RPMI7951 (cell line): ENCODE results near the gene GNAZ. TPM values are rescaled to one million over a fixed set of nuclear protein-coding genes. Genes with fewer than 3 reads are reported as not detected.
A peak's percentile ranks its signal among the peaks of the same experiment; 100 is the strongest.
"Not testable (repeated sequence)": the region's sequence is repeated elsewhere in the genome, so short reads cannot be mapped to it uniquely, and the experiment has no call there.

ENCODE experiments used
- DNase-seq: peaks from one replicate; pipeline ENCODE4 v3.0.0-alpha.2; 2012; ENCODE audit warnings: low read depth
- total RNA-seq: library from RNA; depleted of rRNA; stranded (reverse); fragments of >200 nt; shearing (Covaris generic); gene quantifications from 2 replicates; pipeline ENCODE4 v1.2.3, GENCODE V29; 2014; rRNA removed

GNAZ gene
- 1.4 and 2.2 TPM in 2 replicates for total RNA-seq

DNA sequence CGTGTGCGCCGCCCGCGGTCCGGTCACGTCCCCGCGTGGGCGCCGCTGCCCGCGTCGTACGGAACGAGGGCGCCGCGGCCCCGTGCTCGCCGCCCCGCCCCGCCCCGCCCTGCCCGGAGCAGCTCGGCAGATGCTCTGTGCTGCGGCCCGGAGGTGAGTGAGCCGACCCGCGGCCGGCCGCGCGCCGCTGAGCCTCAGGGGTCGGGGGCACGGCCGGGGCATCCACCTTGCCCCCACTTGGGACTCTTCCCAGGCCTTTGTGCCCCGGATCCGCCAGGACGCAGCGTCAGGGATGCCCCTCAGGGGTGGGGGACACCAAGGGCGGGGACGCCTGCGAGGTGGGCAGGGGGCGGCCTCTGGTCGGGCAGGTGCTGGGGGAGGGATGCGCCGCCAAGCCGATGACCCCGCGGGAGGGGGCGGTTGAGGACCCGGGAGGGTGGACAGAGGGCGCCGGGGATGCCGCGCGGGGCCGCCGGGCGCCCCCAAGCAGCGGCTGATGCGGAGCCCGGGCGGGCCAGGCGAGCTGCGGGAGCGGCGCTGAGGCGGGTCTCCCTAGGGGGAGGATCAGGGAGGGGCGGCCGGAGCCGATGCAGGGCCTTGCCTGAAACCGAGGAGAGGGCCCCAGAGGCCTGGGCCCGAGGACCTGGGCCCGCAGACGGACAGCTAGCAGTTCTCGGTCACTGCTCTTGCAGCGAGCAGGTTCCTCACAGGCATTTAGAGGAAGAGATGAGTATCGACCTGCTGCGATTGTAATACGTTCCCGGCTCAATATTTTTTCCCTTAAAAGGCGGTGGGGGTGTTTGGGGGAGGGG is at the start of gene GNAZ:
GNAZ (plus strand) TSS at position 102 of the 812 bp plus-strand sequence. CDS start 25,177 bp downstream, outside the sequence.
- no peak for DNase-seq

DNA sequence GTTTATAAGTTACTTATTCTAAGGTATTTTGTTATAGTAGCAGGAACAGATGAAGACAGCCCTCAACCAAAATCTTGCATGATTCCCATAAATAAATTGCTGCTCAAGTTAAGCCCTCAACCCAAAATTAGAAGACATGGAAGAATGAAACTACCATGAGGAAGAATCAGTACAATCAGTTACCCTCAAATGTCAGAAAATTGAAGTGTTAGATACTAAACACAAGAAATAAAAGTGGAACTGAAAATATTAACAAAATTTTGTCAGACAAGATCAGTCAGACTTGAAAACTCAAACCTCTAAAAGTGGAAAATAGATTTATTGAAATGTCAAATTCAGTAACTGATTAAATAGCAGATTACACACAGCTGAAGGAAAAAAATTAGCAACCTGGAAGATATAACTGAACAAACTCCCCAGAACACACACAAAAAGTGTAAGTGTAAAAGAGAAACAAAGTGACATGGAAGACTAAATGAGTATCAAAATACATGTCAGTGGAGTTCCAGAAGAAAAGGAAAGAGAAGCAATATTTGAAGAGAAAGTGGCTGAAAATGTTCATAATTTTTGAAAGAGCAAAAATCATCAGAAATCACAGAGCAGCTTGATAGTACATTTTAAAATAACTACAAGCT is 49.5 kb upstream of the GNAZ start:
- no peak for DNase-seq

DNA sequence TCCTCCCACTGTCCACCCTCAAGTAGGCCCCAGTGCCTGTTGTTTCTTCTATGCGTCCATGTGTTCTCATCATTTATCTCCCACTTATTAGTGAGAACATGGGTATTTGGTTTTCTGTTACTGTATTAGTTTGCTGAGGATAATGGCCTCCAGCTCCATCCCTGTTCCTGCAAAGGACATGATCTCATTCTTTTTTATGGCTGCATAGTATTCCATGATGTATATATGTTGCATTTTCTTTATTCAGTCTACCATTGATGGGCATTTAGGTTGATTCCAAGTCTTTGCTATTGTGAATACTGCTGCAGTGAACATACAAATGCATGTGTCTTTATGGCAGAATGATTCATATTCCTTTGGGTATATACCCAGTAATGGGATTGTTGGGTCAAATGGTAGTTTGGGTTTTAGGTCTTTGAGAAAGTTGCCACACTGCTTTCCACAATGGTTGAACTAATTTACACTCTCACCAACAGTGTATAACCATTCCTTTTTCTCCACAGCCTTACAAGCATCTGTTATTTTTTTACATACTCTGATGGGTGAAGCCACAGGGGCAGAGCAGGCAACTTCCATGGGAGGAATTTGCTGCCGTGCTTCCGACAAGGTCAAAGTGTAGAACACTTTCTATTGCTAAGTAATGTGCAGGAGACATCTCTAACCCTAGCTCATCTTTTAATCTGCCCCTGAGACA is 48.5 kb upstream of the GNAZ start:
- DNase-seq = not testable (repeated sequence)

DNA sequence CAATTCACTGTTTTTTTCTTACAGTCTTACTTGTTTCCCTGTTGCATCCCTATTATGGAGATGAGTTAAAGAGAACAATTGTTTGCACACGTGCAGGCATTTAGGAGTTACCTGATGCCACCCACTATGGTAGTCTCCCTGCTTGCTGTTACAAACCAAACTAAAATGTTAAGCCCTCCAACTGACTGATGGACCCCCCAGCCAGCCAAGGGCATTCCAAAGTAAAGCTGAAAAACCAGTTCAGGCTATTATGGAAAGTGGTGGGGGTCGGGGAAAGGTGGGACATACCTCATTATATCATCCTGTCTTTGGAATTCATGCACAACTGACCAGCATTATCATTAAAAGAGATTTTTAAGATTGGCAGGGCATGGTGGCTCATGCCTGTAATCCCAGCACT is 47.0 kb upstream of the GNAZ start:
- DNase-seq = no peak

DNA sequence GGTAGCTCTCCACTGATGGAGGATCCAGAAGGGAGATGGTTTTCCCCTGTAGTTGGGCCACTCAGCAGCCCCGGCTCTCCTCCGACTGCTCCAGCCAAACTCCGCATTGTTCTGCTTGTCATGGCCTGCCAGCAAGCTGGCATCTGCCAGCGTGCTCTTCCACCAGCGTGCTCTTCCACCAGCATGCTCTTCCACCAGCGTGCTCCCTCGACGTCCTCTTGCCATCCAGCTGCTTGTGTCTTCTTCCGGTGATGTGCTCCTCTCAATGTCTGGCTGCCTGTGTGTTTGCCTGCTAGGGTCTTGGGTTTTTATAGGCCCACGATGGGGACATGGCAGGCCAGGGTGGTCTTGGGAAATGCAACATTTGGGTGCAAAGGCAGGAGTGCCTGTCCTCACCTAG is 43.5 kb upstream of the GNAZ start:
- no peak for DNase-seq

DNA sequence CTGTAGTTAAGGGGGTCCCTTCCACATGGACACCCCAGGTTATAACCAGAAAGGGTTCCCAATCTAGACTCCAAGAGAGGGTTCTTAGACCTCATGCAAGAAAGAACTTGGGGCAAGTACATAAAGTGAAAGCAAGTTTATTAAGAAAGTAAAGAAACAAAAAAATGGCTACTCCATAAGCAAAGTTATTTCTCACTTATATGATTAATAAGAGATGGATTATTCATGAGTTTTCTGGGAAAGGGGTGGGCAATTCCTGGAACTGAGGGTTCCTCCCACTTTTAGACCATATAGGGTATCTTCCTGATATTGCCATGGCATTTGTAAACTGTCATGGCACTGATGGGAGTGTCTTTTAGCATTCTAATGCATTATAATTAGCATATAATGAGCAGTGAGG is 42.5 kb upstream of the GNAZ start:
- DNase-seq = not testable (repeated sequence)

DNA sequence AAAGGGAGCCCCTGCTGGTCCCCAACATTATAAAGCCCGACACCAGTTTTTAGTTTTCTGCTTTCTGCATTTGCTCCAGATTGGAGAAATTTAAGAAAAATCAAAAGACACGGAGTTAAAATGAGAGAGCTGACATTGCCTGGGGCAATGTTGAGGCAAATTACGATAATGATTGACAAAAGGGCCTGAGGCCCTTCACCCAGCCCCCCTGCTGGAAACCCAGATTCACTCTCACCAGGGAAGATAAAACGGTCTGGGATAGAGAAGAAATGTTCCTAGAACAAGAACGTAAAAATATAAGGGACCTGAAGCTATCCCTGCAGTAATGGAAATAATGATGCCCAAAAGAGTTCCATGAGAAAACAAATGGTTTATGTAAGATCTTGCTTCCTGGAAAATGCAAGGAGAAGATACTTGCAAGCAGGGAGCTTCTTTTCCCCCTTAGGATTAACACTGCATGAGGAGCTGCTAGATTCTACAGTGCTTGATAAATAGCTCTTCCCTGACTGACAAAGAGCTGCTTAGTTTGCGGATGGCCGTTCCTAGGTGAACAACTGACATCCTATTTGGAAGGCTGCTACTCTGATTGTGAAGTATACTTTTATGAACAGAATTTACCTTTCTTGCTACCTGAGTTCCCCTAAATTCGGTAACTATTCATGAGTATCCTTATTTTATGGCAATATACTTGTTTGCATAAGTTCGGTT is 40.6 kb upstream of the GNAZ start:
- DNase-seq = no peak

DNA sequence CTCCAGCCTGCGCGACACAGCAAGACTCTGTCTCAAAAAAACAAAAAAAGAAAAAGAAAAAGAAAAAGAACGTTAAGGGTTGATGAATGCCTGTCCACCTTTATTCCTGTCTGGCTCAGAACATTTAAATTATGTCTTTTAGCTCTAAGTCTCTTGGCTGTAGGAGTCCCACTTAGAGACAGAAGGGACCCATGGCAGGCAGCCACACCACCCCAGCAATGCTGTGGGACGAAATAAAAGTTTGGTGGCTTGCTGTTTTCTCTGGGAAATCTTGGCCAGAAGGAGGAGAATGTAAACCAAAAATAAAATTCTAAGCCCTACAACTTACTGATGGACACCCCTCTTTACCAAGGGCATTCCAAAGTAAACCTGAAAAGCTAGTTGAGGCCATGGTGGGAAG is 38.9 kb upstream of the GNAZ start:
- DNase-seq = no peak

DNA sequence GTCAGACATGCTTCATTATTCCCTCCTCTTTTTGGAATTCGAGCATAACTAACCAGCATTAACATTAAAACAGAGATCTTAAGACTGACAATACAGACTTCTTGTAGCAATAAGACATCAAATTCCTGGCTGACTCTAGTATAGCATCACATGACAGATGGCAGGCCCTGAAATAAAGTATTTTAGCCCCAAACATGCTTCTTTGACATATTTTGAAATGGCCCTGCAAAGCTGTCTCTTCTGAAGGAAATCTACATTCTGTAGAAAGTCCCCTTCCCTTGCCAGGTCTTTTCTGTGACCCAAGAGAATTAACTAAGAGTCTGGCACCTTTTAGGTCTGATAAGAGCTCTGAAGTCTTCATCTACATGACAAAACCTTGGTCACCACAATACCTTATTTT is 38.5 kb upstream of the GNAZ start:
- no peak for DNase-seq

DNA sequence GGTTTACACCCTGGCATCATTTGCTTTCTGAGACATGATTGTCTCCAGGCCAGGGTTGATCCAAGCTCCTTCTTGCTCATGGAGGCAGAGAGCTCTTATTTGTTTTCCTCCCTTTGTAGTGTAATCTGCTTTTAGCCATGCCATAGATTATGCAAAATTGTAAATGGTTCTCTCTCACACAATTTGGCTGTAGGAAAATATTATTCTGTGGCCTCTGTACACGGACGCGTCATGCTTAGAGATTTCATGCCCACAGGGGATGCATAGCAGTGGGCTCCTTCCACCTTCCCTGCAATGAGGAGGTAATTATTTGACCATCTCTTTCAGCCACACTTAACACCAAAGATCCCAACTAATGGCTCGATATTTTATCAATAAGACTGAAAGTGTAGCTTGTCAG is 37.7 kb upstream of the GNAZ start:
- DNase-seq = no peak

DNA sequence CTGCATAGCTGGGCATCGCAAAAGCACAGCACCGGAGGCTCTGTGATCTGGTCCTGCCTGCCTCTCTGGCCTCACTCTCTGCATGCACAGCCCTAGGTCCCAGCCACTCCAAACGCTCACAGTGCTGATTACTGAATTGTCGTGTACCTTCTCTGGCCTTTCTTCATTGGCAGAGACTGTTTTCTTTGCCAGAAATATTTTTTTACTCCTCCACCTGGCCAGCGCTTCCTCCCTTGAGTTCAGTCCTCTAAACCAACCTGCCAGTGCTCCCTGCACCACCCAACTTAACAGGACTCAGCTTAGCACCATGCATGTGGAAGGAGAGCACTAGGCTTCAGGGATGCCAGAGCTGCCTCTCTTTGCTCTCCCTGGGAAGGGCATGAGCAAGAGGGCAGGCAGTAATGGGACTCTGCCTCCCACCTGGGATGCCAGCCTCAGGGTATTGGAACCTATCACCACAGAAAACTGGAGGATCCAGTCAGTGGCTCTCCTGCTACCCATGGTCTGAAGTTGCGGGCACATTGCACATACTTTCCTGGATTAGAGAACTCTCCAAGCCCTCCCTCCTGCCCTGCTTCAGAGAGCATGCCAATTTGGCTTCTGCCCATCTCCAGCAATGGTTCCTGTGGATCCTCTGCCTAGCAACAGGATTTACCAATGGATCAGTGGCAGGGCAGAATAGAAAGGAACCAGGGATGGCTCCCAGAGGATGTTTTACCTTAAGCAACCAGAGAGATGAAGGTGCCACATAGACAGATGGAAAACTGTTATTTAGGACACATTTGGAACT is 37.0 kb upstream of the GNAZ start:
- no peak for DNase-seq

DNA sequence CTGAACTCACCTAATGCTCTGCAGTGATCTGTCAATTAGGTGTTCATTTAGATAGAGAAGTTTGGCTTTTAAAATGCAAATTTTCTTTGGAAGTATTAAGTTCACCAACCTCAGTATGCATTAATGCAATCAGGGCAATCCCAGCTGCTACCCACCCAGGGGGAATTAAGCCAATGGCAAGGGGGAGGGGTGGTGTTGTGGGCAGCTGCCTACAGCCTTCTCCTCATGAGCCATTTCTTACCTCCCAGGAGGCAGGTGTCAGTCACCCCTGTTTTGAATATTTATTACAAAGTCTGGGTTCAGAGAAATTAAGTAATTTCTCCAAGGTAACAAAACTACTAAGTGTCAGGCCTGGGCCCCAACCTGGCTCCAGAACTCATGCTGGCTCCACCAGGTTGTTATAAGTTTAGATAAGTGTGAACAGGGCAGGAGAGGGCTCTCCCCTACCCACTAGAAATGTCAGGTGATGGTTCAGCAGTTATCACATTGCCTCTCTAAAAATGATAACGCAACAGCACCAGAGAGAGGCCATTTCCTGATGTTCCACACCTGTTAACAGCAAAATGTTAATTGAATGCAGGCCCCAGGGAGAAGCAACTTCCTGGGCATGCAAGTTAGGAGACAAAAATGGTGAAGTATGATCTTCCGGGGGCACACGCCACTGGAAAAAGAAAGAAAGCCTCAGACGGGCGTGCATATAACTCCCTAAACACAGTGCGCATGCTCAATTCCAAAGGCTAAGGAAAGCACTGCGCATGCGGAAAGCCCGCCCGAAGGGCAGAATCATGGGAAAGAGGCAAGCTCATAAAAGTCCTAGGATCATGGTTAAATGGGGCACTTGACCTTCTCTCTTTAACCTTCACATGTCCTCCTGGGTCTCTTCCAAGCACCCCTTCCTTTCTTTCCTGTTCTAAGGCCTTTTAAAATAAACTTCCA is 35.4 kb upstream of the GNAZ start:
- no peak for DNase-seq

DNA sequence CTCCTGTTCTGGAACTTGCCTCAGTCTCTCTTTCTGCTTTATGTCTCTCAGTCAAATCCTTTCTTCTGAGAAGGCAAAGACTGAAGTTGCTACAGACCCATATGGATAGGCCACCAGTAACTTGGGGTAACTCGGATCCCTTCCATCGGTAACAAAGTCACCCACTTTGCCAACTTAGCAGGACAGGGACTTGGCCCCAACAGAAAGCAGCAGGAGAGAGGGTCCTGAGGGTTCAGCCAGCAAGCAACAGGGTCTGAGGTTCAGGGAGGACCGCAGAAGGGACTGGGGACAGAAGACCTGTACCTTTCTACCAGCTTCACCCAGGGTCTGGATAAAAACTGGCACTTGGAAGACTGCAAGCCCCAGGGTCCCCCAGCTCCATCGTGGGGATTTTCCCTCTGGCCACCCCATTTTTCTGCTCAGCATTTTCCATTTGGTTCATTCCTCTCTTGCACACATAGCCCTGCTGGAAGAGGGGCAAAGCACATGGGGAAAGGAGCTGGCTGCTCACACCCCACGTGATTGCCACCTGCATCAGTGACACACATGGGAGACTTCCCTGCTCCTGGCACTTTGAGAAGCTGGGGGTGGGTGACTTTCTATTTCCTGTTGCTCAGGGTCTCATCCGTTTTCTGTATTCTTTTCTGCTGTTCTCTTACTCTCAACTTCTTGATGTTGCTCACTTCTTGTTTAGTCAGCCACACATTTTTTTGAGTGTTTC is 34.6 kb upstream of the GNAZ start:
- DNase-seq = no peak

DNA sequence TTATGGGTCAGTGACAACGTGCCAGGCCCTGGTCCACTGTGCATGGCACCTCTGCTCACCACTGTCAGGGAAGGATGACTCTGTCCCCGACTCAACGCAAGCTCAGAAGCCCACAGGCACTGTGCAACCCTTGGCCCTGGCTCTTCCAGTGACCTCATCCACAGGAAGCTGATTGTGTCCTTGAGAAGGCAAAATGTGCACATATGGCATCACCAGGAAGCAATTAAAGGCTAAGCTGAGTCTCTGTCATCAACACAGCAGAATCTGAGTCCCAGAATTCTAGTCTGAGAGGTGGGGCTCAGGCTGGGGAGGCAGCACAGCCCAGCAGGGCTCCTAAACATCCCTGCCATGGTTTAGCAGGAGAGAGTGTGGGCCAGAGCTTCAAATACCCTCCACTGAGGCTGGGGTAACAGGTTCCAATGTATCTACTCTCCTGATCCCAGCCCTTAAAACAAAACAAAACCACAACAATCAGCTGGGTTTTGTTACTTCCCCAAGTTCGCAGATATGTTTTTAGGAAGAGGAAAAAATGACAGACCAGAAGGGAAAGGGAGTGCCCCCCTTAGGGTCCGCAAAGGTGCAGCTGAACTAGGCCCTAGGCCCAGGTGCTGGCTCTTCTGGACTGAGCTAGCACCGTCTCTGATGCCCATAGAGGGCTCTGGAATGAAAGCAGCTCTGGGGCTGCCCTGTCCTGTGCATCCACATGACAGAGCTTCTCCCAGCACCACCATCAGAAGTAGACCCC is 33.5 kb upstream of the GNAZ start:
- DNase-seq = peak; percentile 62

DNA sequence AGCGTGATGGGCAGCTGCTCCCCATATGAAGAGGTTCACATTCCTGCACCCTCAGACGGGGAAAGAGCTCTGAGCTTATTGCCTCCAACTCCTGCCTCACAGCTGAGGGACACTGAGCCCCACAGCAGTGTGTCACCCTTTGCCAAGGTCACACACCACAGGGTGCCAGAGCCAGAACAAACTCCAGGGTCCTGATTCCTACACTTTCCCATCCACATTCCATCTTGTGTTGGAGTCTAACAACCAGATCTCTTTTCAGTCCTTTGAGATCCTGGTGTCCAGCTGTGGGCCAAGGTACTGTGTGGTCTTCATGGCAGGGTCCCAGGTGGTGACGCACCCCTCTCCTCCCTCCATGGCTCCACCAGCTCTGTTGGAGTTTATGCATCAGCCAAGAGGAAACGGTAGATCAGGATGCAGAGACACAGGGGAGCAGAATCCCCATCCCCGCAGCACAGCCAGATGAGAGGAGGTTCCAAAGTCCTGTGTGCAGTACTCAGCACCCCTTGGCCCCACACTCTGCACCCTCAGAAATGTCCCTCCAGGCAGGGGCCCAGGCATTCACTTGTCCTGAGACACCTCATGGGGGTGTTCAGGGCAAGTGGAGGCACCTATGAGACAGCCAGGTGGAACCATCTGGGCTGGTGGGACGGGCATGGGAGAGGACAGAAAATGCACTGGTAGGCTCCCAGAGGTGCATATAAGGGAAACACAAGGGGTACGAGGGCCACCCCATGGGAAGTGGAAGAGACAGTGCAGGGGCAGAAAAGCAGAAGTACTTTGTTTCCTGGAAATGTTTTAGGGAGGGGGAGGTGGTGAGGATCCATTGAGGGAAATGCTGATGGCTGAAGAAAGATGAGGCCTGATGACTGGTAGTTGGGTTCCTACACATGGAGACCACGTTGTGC is 32.6 kb upstream of the GNAZ start:
- no peak for DNase-seq

DNA sequence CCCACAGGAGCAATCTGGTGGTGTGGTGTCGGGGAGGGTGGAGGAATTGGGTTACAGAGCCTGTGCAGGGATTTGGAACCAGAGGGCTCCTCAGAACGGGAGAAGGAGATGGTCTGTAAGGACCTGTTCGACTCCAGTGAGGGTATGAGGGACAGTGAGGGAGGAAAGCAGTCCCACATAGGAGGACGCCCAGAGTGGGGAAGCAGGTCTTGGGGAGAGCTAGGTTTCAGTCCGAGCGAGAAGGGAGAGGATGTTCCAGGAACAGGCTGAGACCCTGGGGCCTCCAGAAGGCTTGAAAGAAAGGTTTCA is 32.0 kb upstream of the GNAZ start:
- no peak for DNase-seq

DNA sequence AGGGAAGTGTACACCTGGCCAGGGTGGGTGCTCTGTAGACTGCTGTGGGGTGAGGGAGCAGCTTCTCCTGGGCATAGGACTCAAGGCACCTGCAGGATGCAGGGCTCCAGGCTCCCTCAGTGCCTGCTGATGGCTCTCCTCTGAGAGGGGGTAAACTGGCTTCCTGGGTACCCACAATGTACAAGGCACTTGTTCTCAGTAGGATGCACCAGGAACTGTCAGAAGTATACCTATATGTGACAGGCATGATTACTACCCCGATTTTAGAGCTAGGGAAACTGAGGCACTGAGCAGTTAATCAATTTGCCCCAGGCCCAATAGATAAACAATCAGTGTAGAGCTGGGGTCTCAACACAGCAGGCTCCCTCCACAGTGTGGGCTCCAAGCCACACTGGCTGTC is 31.4 kb upstream of the GNAZ start:
- DNase-seq = no peak

DNA sequence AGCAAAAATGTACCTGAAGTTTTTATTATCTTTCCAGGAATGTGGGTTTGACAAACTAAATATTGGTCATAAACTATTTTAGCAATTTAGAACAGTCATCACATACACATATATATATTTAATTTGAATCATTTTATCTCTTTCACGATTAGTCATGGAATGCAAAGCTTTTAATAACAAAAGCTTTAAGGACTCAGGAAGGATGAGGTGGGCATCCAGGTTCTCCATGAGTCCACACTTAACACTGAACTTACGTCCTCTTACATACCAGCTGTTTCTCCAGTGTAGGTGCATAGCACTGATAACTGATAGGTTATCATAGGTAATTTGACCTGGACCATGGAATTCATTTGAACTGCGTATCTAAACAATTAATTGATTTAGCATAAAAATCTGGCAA is 28.1 kb upstream of the GNAZ start:
- no peak for DNase-seq
